Fibroblast of lung (primary cell): ENCODE results near the gene F2R. TPM values are rescaled to one million over a fixed set of nuclear protein-coding genes. Genes with fewer than 3 reads are reported as not detected.

Experiments
- DNase-seq, 2 donors: peaks; one replicate each; pipeline versions ENCODE4 v3.0.0 to v3.0.0-alpha.2; 2010; ENCODE audit warnings: low read depth in 2 of 2
- H2AFZ ChIP-seq: 2 replicates; pipeline ENCODE4 v1.5.1; 2012; ENCODE audit warnings: low read length, control low read depth, inconsistent platforms
- H3K27ac ChIP-seq: 2 replicates; pipeline ENCODE4 v1.5.1; 2011; ENCODE audit warnings: low read length, control low read depth; ENCODE audit not compliant: insufficient read depth
- H3K27me3 ChIP-seq: 2 replicates; pipeline ENCODE4 v1.5.1; 2011; ENCODE audit warnings: mild to moderate bottlenecking, low read length; ENCODE audit not compliant: control insufficient read depth, insufficient read depth
- H3K36me3 ChIP-seq: 2 replicates; pipeline ENCODE4 v1.5.1; 2011; ENCODE audit warnings: low read length; ENCODE audit not compliant: control insufficient read depth, insufficient read depth
- H3K4me1 ChIP-seq: 2 replicates; pipeline ENCODE4 v1.5.1; 2011; ENCODE audit warnings: low read length; ENCODE audit not compliant: control insufficient read depth, insufficient read depth; ENCODE audit errors: extremely low read depth
- H3K4me2 ChIP-seq: 2 replicates; pipeline ENCODE4 v1.5.1; 2011; ENCODE audit warnings: low read length, control low read depth; ENCODE audit not compliant: insufficient read depth; ENCODE audit errors: extremely low read depth
- H3K4me3 ChIP-seq, 4 experiments: fragments of 200-600 bp in 1 of 4; sonication (generic) in 1 of 4; replicated peaks in 1 of 4; 2 replicates each; pipeline ENCODE4 v1.5.1; 2011 to 2016; ENCODE audit warnings: low read length in 4 of 4, low read depth in 3 of 4, mild to moderate bottlenecking in 3 of 4, control low read depth in 2 of 4, inconsistent platforms in 1 of 4, mixed read lengths in 1 of 4; ENCODE audit not compliant: insufficient read depth in 1 of 4; ENCODE audit errors: control extremely low read depth in 1 of 4
- H3K79me2 ChIP-seq: 2 replicates; pipeline ENCODE4 v1.5.1; 2012; ENCODE audit warnings: mild to moderate bottlenecking, low read length, inconsistent platforms; ENCODE audit not compliant: control insufficient read depth, insufficient read depth
- H3K9ac ChIP-seq: 2 replicates; pipeline ENCODE4 v1.5.1; 2011; ENCODE audit warnings: mild to moderate bottlenecking, low read length, control low read depth; ENCODE audit not compliant: insufficient read depth
- H3K9me3 ChIP-seq: 2 replicates; pipeline ENCODE4 v1.5.1; 2012; ENCODE audit warnings: low read depth, low read length; ENCODE audit not compliant: control insufficient read depth, insufficient read depth
- H4K20me1 ChIP-seq: 2 replicates; pipeline ENCODE4 v1.5.1; 2011; ENCODE audit warnings: low read length; ENCODE audit not compliant: control insufficient read depth, insufficient read depth; ENCODE audit errors: extremely low read depth
- CTCF ChIP-seq, 2 donors: IDR thresholded peaks in 1 of 2; conservative IDR thresholded peaks in 1 of 2; 1 replicate in 1 of 2; 2 replicates in 1 of 2; pipeline ENCODE4 v1.5.1; 2011 to 2012; ENCODE audit warnings: low read length in 2 of 2, control low read depth in 1 of 2, inconsistent platforms in 1 of 2, low read depth in 1 of 2, mild to moderate bottlenecking in 1 of 2
- EZH2 ChIP-seq: IDR thresholded peaks from 2 replicates; pipeline ENCODE4 v1.5.1; 2012; ENCODE audit warnings: low read length, control low read depth, mild to moderate bottlenecking; ENCODE audit errors: missing control alignments
- polyA plus RNA-seq, 2 donors: library from polyadenylated mRNA; depleted of rRNA in 1 of 2; stranded (reverse) in 1 of 2; unstranded in 1 of 2; fragments of >200 nt; gene quantifications; 2 replicates each; pipeline ENCODE4 v1.2.1, GENCODE V29; 2011 to 2012; ENCODE audit warnings: missing spikeins in 1 of 2
- total RNA-seq: library from RNA; depleted of rRNA; stranded (reverse); fragments of >200 nt; gene quantifications from 2 replicates; pipeline ENCODE4 v1.2.1, GENCODE V29; 2014

Gene F2R
- total and polyA plus RNA-seq, 2 donors (not counting 1 experiment from before 2014, with no cell fraction given), result 265 to 797 TPM

GRCh38 chr5:76692651-76693050 is 23.3 kb upstream of the F2R start:
- Histone ChIP-seq H3K27ac (peak overlapping the region; percentile 69), H3K9ac (no peak overlapping the region), H3K4me3 (no peak overlapping the region), H3K9me3 (no peaks in the 10 kb centered on the region), H4K20me1 (no peaks in the 10 kb centered on the region), H3K4me2 (no peak overlapping the region), H3K27me3 (no peaks in the 10 kb centered on the region), H3K4me1 (peaks cover 21% of the 10 kb centered on the region), H3K36me3 (no peaks in the 10 kb centered on the region), H3K79me2 (no peaks in the 10 kb centered on the region), H2AFZ (no peak overlapping the region)
- no peak for DNase-seq
- TF ChIP-seq CTCF (conservative IDR thresholded peaks at IDR 0.05 in 1 of 2, IDR thresholded peaks at IDR 0.05 in 1 of 2; ENCODE audit: low read depth in 1 of 2, low read length in 2 of 2) (no peak), EZH2 (no peak)

- Histone ChIP-seq H3K9me3 (no peaks in the 10 kb centered on the region), H2AFZ (no peak overlapping the region), H3K27ac (no peak overlapping the region), H3K4me3 (no peak overlapping the region), H3K4me1 (peaks cover 19% of the 10 kb centered on the region), H3K36me3 (no peaks in the 10 kb centered on the region), H3K9ac (no peak overlapping the region), H3K4me2 (no peak overlapping the region), H3K27me3 (no peaks in the 10 kb centered on the region), H3K79me2 (no peaks in the 10 kb centered on the region), H4K20me1 (no peaks in the 10 kb centered on the region)
- TF ChIP-seq CTCF (conservative IDR thresholded peaks at IDR 0.05 in 1 of 2, IDR thresholded peaks at IDR 0.05 in 1 of 2; ENCODE audit: low read depth in 1 of 2, low read length in 2 of 2) (no peak), EZH2 (no peak)
- DNase-seq, result no peak
Measured at GRCh38 chr5:76693141-76693540, 22.8 kb upstream of the F2R start.

- peaks cover 17% of the 10 kb centered on the region for H3K4me1 ChIP-seq
- H4K20me1 ChIP-seq, result no peaks in the 10 kb centered on the region
Measured at GRCh38 chr5:76694317-76694716, 21.6 kb upstream of the F2R start.

More at GRCh38 chr5:76694317-76694716, 21.6 kb upstream of the F2R start:
- no peak for TF ChIP-seq CTCF (conservative IDR thresholded peaks at IDR 0.05 in 1 of 2, IDR thresholded peaks at IDR 0.05 in 1 of 2; ENCODE audit: low read depth in 1 of 2, low read length in 2 of 2)
- TF ChIP-seq EZH2, result no peak
- Histone ChIP-seq H2AFZ (no peak overlapping the region), H3K9ac (no peak overlapping the region), H3K9me3 (no peaks in the 10 kb centered on the region), H3K79me2 (no peaks in the 10 kb centered on the region), H3K36me3 (no peaks in the 10 kb centered on the region), H3K27me3 (no peaks in the 10 kb centered on the region), H3K27ac (no peak overlapping the region), H3K4me2 (no peak overlapping the region), H3K4me3 (no peak overlapping the region)
- DNase-seq, result no peak
